NT2/D1 (cell line): ENCODE measurements around the gene MGAT4B.

Experiments
- DNase-seq: peaks from one replicate; pipeline ENCODE4 v3.0.0-alpha.2; 2011; ENCODE audit warnings: low read depth, low spot score
- H3K27me3 ChIP-seq: 2 replicates; pipeline ENCODE4 v1.6.0; 2011; ENCODE audit warnings: mild to moderate bottlenecking; ENCODE audit not compliant: insufficient read length, insufficient read depth
- H3K36me3 ChIP-seq: 2 replicates; pipeline ENCODE4 v1.6.1; 2011; ENCODE audit warnings: mild to moderate bottlenecking, low read length, mixed read lengths; ENCODE audit not compliant: insufficient read depth, insufficient read length
- H3K4me1 ChIP-seq: 2 replicates; pipeline ENCODE4 v1.5.1; 2011; ENCODE audit not compliant: insufficient read depth, insufficient read length
- H3K4me3 ChIP-seq: 2 replicates; pipeline ENCODE4 v1.5.1; 2011; ENCODE audit warnings: low read depth; ENCODE audit not compliant: insufficient read length
- H3K9ac ChIP-seq: 2 replicates; pipeline ENCODE4 v1.6.0; 2011; ENCODE audit warnings: low read depth; ENCODE audit not compliant: insufficient read length
- H3K9me3 ChIP-seq: 2 replicates; pipeline ENCODE4 v1.5.1; 2011; ENCODE audit warnings: mild to moderate bottlenecking, low read length; ENCODE audit not compliant: insufficient read depth
- SUZ12 ChIP-seq: IDR thresholded peaks from 2 replicates; pipeline ENCODE4 v1.6.1; 2011; ENCODE audit not compliant: insufficient read length, insufficient read depth; ENCODE audit errors: extremely low read depth
- YY1 ChIP-seq: IDR thresholded peaks from 2 replicates; pipeline ENCODE4 v1.6.1; 2011; ENCODE audit not compliant: insufficient read length, insufficient read depth
- ZNF274 ChIP-seq: IDR thresholded peaks from 2 replicates; pipeline ENCODE4 v1.6.1; 2011; ENCODE audit warnings: mild to moderate bottlenecking, low read depth, low read length

MGAT4B gene

DNA sequence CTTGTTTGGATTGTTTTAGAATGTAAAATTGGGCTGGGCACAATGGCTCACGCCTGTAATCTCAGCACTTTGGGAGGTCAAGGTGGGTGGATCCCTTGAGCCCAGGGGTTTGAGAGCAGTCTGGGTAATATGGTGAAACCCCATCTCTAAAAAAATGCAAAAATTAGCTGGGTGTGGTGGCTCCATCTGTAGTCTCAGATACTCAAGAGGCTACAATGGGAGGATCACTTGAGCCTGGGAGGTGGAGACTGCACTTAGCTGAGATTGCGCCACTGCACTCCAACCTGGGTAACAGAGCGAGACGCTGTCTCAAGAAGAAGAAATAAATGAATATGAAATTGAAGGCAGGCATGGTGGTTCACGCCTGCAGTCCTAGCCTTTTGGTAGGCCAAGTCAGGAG lies 52.7 kb downstream of the MGAT4B start:
- H3K9ac ChIP-seq: no peak overlapping the region
- peaks cover 15% of the 10 kb centered on the region for H3K36me3 ChIP-seq
- TF ChIP-seq YY1: no peak
- no peak for TF ChIP-seq ZNF274
- no peak for TF ChIP-seq SUZ12
- peaks cover 3% of the 10 kb centered on the region for H3K4me1 ChIP-seq
- H3K27me3 ChIP-seq: no peaks in the 10 kb centered on the region
- no peak overlapping the region for H3K4me3 ChIP-seq
- no peaks in the 10 kb centered on the region for H3K9me3 ChIP-seq
- DNase-seq: no peak

DNA sequence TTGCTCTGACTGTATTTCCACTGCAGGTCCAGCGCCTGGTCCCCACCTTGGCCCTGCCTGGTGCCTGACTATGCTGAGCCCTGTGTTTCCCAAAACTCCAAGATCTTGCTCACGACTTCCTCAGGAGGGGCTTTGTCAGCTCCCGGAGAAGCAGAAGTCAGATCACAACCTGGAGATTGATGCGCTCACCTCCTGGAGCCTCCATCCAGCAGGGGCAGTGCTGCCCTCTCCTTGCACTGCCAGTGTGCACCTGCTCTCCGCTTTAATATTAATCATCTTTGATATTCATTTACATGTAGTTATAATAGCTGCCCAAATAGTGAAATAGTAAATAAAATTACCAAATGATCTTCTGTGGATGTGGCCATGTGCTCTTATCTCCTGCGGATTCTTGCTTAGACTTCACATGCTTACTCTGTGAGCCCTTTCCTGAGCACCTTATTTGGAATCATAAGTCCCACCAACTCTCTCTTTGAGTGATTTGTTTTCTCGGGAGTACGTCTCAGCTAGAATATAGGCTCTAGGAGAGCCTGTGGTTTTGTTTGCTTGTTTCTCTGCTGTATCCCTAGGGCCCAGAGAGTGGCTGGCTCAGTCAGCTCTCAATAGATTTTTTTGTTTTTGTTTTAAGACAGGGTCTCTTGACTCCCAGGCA lies 56.7 kb downstream of the MGAT4B start:
- Histone ChIP-seq H3K9ac (no peak overlapping the region), H3K4me1 (peaks cover 3% of the 10 kb centered on the region), H3K36me3 (peaks cover 19% of the 10 kb centered on the region), H3K9me3 (no peaks in the 10 kb centered on the region), H3K4me3 (no peak overlapping the region), H3K27me3 (no peaks in the 10 kb centered on the region)
- no peak for TF ChIP-seq SUZ12
- no peak for TF ChIP-seq ZNF274
- no peak for TF ChIP-seq YY1
- DNase-seq: no peak

DNA sequence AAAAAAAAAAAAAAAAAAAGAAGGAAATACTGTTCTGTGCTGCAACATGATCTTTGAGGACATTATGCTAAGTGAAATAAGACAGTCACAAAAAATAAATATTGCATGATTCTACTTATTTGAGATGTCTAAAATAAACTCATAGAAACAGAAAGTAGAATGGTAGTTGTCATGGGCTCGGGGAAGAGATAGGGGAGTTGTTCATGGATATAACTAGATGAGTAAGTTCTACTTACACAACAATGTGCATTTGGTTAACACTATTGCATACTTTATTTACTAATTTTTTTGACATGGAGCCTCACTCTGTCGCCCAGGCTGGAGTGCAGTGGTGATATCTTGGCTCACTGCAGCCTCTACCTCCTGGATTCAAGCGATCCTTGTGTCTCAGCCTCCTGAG lies 58.9 kb downstream of the MGAT4B start:
- Histone ChIP-seq H3K4me1 (no peaks in the 10 kb centered on the region), H3K9ac (no peak overlapping the region), H3K27me3 (no peaks in the 10 kb centered on the region), H3K36me3 (peaks cover 19% of the 10 kb centered on the region), H3K4me3 (no peak overlapping the region), H3K9me3 (no peaks in the 10 kb centered on the region)
- no peak for DNase-seq
- TF ChIP-seq ZNF274 (no peak), YY1 (no peak), SUZ12 (no peak)
